Activated CD4-positive, alpha-beta T cell treated with anti-CD3 and anti-CD28 coated beads, Interleukin-2, amount 10 ng/mL, durations not matched to agents 7 days and 5 days (primary cell): Measurements from ENCODE around the gene PRIM1. TPM values are rescaled to one million over a fixed set of nuclear protein-coding genes. Genes with fewer than 3 reads are reported as not detected.

Experiments used
- total RNA-seq, 2 experiments: library from RNA; stranded (reverse); gene quantifications; one replicate each; pipeline ENCODE4 v1.2.3, GENCODE V29; 2021

Gene PRIM1
- total RNA-seq, 2 experiments from 2014 or later, result 48.0 to 52.9 TPM

Other genes with a start within 250 kb of the PRIM1 start
- 1 to 10 TPM; 4.5 to 6.0 TPM for gene RBMS2, start 230.5 kb downstream of the PRIM1 start, total RNA-seq
- gene BAZ2A, start 122.0 kb downstream of the PRIM1 start, total RNA-seq, result 100 to 1,000 TPM in 1 of 2 experiments, 10 to 100 TPM in 1; 98.4 to 116 TPM
- gene ATP5F1B, start 106.3 kb downstream of the PRIM1 start, total RNA-seq, result 100 to 1,000 TPM; 506 to 539 TPM
- gene PTGES3, start 64.0 kb downstream of the PRIM1 start, total RNA-seq, result 100 to 1,000 TPM; 218 to 236 TPM
- gene NACA, start 27.0 kb downstream of the PRIM1 start, total RNA-seq, result 100 to 1,000 TPM; 805 to 843 TPM
- 1 to 10 TPM; 3.1 to 3.8 TPM for gene HSD17B6, start 11.0 kb upstream of the PRIM1 start, total RNA-seq
- gene SDR9C7, start 182.1 kb upstream of the PRIM1 start, total RNA-seq, result not detected
- under 1 TPM; 0.31 to 0.35 TPM for gene RDH16, start 205.3 kb upstream of the PRIM1 start, total RNA-seq